ENCODE data around the gene HOXA3. TPM values are rescaled to one million over a fixed set of nuclear protein-coding genes. Genes with fewer than 3 reads are reported as not detected.

The HOXA3 gene
- total RNA-seq, 1 donor from 2014 or later = not detected

DNA sequence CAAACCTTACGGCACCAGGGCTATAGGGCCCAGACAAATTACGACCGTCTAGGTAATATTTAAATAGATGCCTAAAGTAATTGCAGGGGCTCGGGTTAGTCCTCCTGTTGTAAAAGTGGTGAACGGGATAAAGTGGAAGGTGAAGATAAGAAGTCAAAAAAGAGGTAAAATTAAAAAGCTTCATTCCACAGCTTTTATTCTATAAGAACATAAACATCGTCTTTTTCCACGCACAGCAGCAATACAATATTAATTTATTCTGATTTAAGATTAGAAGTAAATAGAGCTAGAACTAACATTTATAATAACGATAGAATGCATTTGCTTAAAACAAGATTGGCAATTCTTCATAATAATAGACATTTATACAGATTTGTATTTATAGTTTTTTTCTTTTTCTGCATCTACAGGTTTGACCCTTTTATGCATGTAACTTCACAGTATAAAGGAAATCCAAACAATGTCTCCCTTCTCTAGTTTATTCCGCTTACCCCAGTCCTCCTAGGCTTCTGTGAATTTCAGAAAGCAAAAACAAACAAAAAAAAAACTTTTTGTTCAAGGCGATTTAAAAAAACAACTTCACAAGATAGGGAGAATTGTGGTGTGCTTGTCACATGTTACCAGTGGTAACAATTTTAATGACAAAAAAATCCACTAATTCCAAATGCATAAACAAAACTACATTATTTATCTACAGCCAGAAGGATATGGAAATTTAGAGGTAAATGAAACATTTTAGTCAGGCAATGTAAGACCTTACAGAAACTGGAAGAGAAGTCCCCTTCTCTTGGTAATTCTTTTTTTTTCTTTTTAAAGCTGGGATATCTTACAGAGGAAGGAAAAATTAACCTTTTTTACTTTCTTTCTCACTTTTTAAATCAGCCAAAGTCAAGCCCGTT lies 18.3 kb upstream of the HOXA3 start:
- peaks cover 67% of the 10 kb centered on the region for H3K27me3 Mint-ChIP-seq (ENCODE audit: low read depth, unreplicated experiment)
- FAIRE-seq (peak; percentile 5), DNase-seq (ENCODE audit: low read depth) (no peak)
- Histone ChIP-seq H4K20me1 (ENCODE audit: insufficient read depth, low read length) (peaks cover 6% of the 10 kb centered on the region), H3K4me2 (ENCODE audit: low read length) (no peak overlapping the region), H3K9me3 (ENCODE audit: insufficient read depth, low read depth, low read length) (peaks cover 16% of the 10 kb centered on the region), H3K79me2 (ENCODE audit: insufficient read depth, low read length) (no peaks in the 10 kb centered on the region), H3K27me3 (ENCODE audit: insufficient read depth, low read length) (peaks cover 92% of the 10 kb centered on the region), H3K4me3 (ENCODE audit: insufficient read depth, low read depth, low read length) (no peak overlapping the region), H3K9ac (ENCODE audit: low read length) (no peak overlapping the region), H3K36me3 (ENCODE audit: insufficient read depth, low read length) (no peaks in the 10 kb centered on the region), H3K4me1 (ENCODE audit: insufficient read depth, low read length) (peaks cover 5% of the 10 kb centered on the region), H3K27ac (ENCODE audit: low read depth, low read length) (no peak overlapping the region), H2AFZ (ENCODE audit: low read depth, low read length) (no peak overlapping the region)
- H3K36me3 Mint-ChIP-seq (ENCODE audit: low read depth, unreplicated experiment) = no peaks in the 10 kb centered on the region
- no peak overlapping the region for H3K4me3 Mint-ChIP-seq (ENCODE audit: unreplicated experiment)
- H3K27ac Mint-ChIP-seq (ENCODE audit: unreplicated experiment) = peak overlapping the region; percentile 72
- TF ChIP-seq EZH2 (IDR thresholded peaks at IDR 0.05; ENCODE audit: insufficient read depth, low read length) = no peak
- TF ChIP-seq, protein P1, sequence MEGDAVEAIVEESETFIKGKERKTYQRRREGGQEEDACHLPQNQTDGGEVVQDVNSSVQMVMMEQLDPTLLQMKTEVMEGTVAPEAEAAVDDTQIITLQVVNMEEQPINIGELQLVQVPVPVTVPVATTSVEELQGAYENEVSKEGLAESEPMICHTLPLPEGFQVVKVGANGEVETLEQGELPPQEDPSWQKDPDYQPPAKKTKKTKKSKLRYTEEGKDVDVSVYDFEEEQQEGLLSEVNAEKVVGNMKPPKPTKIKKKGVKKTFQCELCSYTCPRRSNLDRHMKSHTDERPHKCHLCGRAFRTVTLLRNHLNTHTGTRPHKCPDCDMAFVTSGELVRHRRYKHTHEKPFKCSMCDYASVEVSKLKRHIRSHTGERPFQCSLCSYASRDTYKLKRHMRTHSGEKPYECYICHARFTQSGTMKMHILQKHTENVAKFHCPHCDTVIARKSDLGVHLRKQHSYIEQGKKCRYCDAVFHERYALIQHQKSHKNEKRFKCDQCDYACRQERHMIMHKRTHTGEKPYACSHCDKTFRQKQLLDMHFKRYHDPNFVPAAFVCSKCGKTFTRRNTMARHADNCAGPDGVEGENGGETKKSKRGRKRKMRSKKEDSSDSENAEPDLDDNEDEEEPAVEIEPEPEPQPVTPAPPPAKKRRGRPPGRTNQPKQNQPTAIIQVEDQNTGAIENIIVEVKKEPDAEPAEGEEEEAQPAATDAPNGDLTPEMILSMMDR (IDR thresholded peaks at IDR 0.05; ENCODE audit: insufficient read depth, low read depth, low read length) = no peak
- peaks cover 34% of the 10 kb centered on the region for H3K9me3 Mint-ChIP-seq (ENCODE audit: unreplicated experiment)
- no peaks in the 10 kb centered on the region for H3K4me1 Mint-ChIP-seq (ENCODE audit: low read depth, unreplicated experiment)

DNA sequence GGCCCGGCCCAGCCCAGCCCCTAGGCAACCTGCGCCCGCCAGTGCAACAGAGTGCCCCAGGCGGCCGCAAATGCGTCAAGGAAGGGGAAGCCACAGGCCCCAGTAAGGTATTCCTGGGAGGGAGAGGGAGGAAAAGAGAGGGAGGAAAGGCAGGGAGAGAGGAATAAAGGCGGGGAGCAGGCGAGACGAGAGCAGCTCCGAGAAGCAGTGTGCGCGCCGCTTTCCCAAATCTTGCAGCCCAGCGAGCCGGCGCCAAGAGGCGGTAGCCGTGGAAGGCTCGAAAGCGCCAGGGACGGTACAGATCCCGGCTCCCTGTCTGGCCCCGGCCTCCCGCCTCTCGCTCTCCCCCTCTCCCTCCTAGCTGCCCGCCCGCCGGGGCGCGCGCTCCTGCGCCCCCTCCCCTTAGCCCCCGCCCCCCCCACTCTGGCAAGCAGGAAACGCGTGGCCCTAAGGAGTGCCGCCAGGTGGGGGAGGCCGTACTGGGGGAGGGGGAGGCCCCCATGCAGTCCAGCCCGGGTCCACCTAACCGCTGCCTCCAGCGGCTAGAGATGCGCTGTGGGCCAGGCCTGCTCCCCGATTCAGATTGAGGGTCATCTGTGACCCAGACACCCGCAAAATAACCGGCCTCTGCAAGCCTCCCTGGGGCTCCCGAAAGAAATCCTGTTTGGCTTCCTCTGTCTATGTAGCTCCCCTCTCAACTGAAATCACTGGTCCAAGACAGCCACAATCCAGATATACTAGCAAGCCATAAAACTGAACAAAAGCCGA lies 17.5 kb upstream of the HOXA3 start:
- Mint-ChIP-seq H3K27ac (ENCODE audit: unreplicated experiment) (no peak overlapping the region), H3K4me3 (ENCODE audit: unreplicated experiment) (no peak overlapping the region), H3K27me3 (ENCODE audit: low read depth, unreplicated experiment) (peaks cover 63% of the 10 kb centered on the region), H3K9me3 (ENCODE audit: unreplicated experiment) (peaks cover 31% of the 10 kb centered on the region), H3K36me3 (ENCODE audit: low read depth, unreplicated experiment) (no peaks in the 10 kb centered on the region), H3K4me1 (ENCODE audit: low read depth, unreplicated experiment) (no peaks in the 10 kb centered on the region)
- Histone ChIP-seq H3K36me3 (ENCODE audit: insufficient read depth, low read length) (no peaks in the 10 kb centered on the region), H2AFZ (ENCODE audit: low read depth, low read length) (no peak overlapping the region), H3K9ac (ENCODE audit: low read length) (no peak overlapping the region), H3K79me2 (ENCODE audit: insufficient read depth, low read length) (no peaks in the 10 kb centered on the region), H3K27me3 (ENCODE audit: insufficient read depth, low read length) (peaks cover 92% of the 10 kb centered on the region), H3K4me3 (ENCODE audit: insufficient read depth, low read depth, low read length) (no peak overlapping the region), H3K4me1 (ENCODE audit: insufficient read depth, low read length) (peaks cover 5% of the 10 kb centered on the region), H4K20me1 (ENCODE audit: insufficient read depth, low read length) (peaks cover 6% of the 10 kb centered on the region), H3K9me3 (ENCODE audit: insufficient read depth, low read depth, low read length) (peaks cover 10% of the 10 kb centered on the region), H3K4me2 (ENCODE audit: low read length) (no peak overlapping the region), H3K27ac (ENCODE audit: low read depth, low read length) (no peak overlapping the region)
- FAIRE-seq = no peak
- no peak for DNase-seq (ENCODE audit: low read depth)
- TF ChIP-seq, protein P1 (IDR thresholded peaks at IDR 0.05; ENCODE audit: insufficient read depth, low read depth, low read length) = no peak
- TF ChIP-seq EZH2 (IDR thresholded peaks at IDR 0.05; ENCODE audit: insufficient read depth, low read length) = peak; percentile 83
